ENCODE measurements around the gene GIPR.
"Not testable (repeated sequence)": the region's sequence is repeated elsewhere in the genome, so short reads cannot be mapped to it uniquely, and the experiment has no call there.

The GIPR gene, protein sequence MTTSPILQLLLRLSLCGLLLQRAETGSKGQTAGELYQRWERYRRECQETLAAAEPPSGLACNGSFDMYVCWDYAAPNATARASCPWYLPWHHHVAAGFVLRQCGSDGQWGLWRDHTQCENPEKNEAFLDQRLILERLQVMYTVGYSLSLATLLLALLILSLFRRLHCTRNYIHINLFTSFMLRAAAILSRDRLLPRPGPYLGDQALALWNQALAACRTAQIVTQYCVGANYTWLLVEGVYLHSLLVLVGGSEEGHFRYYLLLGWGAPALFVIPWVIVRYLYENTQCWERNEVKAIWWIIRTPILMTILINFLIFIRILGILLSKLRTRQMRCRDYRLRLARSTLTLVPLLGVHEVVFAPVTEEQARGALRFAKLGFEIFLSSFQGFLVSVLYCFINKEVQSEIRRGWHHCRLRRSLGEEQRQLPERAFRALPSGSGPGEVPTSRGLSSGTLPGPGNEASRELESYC

DNA sequence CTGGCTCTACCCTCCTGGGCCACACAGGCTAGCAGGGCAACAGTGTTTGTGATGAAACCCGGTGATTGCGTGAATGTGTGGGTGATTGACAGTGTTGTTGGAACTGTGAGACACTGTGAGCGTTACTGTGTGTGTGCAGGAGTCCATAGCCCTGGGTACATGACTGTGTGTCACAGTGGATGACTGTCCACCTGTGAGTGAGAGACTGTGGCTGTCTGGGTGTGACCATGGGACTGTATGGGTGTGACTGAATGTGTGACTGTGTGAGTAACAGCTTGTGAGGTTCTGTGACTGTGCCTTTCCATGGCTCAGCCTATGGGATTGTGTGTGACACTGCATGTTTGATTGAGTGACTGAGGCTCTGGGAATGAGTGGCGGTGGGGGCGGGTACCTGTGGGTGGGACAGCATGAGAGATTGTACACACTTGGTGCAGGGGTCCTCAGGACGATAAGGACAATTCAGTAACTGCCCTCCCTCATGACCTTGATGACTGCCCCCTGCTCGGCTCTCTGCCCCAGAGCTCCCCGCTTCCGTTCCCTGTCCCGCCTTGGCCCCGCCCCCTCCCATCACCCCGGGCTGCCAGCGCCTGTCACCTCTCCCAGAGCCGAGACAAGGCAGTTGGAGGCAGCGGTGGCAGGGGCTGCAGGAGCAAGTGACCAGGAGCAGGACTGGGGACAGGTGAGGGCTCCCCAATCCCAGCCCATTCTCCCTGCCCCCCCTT is at the start of gene GIPR:
TSS of gene GIPR (plus strand) at position 602 of the 722 bp plus-strand sequence. CDS start 1,300 bp downstream, outside the sequence.
- DNase-seq (ENCODE audit: insufficient read length, low spot score), result no peak

GRCh38 chr19:45621389-45621788 is 46.6 kb upstream of the GIPR start:
- DNase-seq (ENCODE audit: insufficient read length, low spot score) (no peak), FAIRE-seq (no peak)

More for the DNA sequence above, at the start of gene GIPR:
- FAIRE-seq, result no peak

- no peak for FAIRE-seq
- DNase-seq (ENCODE audit: insufficient read length, low spot score), result no peak
These were observed 46.0 kb upstream of the GIPR start for GRCh38 chr19:45621976-45622503.

DNA sequence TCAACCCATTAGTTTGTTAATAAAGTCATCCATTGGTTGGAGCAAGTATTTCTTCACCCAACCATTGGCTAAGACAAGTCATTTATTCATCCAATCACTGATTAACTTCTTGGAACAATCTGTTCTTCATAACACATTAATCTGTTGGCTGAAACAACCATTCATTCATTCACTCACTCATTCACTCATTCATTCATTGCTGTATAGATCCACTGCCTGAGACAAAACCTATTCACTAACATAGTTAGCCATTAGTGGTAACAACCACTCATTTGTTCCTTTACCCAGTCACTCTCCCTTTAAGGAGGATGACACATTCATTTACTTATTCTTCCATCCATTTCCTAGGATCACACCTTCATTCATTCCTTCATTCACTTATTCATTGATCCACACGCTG is 44.0 kb upstream of the GIPR start:
- no peak for DNase-seq (ENCODE audit: insufficient read length, low spot score)
- FAIRE-seq, result no peak

- not testable (repeated sequence) for FAIRE-seq; DNase-seq (ENCODE audit: insufficient read length, low spot score)
These were observed 39.8 kb upstream of the GIPR start for GRCh38 chr19:45628219-45628618.

- no peak for FAIRE-seq
These were observed 38.3 kb upstream of the GIPR start for GRCh38 chr19:45629704-45630103.

GRCh38 chr19:45630463-45630862 is 37.6 kb upstream of the GIPR start:
- no peak for DNase-seq (ENCODE audit: insufficient read length, low spot score)

More at GRCh38 chr19:45629704-45630103, 38.3 kb upstream of the GIPR start:
- no peak for DNase-seq (ENCODE audit: insufficient read length, low spot score)

GRCh38 chr19:45632468-45633196 is 35.4 kb upstream of the GIPR start:
- no peak for DNase-seq (ENCODE audit: insufficient read length, low spot score)
- FAIRE-seq, result no peak

More at GRCh38 chr19:45630463-45630862, 37.6 kb upstream of the GIPR start:
- peak; percentile 18 for FAIRE-seq

- FAIRE-seq (no peak), DNase-seq (ENCODE audit: insufficient read length, low spot score) (no peak)
These were observed 31.7 kb upstream of the GIPR start for GRCh38 chr19:45636275-45636674.

DNA sequence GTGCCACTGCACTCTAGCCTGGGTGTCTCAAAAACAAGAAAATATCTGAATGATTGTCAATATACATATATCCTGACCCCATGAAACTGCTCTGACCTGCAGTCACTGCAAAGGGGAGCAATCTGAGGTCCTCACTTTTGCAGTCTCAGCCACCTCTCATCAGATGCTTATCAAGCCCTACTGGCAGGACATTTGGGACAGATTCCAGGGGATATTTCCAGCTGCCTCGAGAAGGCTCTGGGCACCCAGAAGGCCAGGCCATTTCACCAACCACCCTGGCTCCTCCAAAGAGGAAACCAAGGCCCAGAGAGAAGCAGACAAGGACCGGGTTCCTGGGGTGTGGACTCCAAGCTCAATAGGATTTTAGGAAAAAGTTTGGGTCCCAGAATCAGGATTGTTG is 31.1 kb upstream of the GIPR start:
- FAIRE-seq (no peak), DNase-seq (ENCODE audit: insufficient read length, low spot score) (no peak)

DNA sequence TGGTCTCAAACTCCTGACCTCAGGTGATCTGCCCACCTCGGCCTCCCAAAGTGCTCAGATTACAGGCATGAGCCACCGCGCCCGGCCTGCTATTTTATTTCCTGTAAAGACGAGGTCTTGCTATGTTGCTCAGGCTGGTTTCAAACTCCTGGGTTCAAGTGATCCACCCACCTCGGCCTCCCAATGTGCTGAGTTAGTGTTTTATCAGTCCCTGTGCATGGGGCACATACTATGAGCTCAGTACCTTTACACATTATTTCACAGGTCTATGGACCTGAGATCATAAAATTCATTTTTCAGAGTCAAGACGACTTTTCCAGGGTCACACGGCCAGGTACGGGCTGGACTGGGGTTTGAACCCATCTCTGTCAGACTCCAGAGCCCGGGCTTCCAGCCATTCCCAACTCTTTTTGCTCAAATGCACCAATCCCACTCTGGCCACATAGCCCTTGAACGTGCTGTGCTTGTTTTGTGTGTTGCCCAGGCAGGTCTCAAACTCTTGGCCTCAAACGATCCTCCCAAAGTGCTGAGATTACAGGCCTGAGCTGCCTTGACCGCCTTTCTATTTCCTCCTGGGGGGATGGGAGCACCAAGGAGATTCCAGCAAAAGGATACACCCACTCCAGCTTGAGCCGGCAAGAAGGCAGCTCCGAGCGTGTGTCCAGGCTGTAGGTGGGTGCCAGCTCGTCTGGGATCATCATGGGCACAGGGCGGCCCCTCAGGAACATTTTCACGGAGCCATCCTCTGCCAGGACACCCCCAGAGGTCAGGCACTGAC is 29.9 kb upstream of the GIPR start:
- DNase-seq (ENCODE audit: insufficient read length, low spot score) (no peak), FAIRE-seq (no peak)

GRCh38 chr19:45638930-45639729 is 28.9 kb upstream of the GIPR start, which contains the start of gene EML2:
EML2 (minus strand) TSS chr19:45639397; CDS start chr19:45639376, 21 bp downstream.
- FAIRE-seq (peak; percentile 51), DNase-seq (ENCODE audit: insufficient read length, low spot score) (no peak)

- FAIRE-seq, result no peak
- DNase-seq (ENCODE audit: insufficient read length, low spot score), result no peak
These were observed 27.2 kb upstream of the GIPR start for GRCh38 chr19:45640849-45641273.

- FAIRE-seq, result peak; percentile 97
- peak; percentile 94 for DNase-seq (ENCODE audit: insufficient read length, low spot score)
These were observed 26.5 kb upstream of the GIPR start for GRCh38 chr19:45641274-45642105.

DNA sequence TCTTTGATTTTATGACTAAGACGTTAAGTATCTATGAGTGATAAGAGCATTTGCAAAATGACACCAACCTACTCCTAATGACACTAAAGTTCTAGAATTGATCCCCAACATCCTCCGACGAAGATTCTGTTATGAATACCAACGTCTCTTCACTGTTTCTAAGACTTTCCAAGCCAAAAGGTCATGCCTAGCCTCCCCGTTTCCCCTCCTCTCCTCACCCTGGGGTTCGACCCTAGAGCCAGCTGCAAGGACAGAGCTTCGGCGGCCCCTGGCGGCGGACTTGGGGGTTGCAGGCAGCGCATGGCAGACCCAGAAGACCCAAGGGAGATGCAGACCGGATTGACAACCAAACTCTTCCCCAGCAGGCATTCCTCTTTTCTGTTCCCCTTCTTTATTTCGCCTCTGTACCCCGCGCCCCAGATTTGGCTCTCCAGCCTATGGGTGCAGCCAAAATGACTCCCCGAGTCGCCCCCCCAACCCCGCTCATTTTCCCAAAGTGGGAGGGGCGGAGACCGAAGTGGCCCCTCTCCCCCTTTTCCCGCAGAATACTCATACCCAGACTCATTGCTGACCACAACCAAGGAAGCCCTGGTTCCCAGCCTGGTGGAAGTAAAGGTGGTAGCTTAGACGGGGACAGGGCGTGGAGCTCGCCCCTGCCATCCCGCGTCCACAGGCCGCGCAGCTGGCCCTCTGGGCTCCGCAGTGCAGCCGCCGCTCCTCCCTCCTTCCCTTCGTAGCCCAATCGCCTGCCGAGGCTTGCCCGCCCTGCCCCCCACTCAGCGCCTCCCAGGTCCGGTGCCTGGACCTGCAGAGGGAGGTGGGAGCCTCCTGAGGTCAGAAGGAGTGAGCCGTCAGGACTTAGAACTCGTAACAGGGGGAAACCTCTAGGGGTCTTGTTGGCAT is 24.7 kb upstream of the GIPR start:
- peak; percentile 88 for DNase-seq (ENCODE audit: insufficient read length, low spot score)
- FAIRE-seq, result peak; percentile 89

DNA sequence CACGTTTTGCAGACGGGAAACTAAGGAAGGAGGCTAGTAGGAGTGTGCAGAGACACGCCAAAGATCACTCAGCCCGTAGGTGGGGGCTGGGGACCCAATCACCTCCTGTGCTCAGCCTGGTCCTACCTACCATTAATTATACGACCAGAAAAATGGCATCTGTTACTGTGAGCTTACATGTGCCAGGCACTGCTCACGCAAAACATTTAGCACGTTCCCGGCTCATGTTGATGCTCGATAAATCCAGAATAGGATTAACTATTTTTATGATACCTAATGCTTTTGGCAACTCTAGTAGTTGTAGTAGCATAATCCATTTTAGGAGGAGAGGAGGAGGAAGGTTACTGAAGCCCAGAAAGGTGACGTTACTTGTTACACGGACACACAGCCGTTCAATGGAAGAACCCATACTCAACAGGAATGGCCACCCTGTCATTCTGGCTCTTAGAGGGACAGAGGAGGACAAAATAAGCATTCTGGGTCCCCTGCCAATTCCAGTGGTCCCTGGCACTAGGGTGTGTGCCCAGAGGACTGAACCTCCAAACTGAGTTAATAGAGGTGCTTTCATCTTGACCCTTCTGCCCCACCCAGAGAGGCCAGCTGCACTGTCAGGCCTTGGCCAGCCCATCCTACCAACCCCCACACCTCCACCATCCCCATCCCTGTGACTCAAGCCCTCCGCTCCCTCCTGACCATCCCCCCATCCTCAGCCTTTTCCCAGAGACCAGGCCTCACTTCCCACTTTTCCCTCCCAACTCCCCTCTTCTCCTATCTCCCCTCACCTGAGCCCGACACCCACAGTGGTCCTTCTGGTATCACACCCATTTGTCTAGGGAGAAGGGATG is 23.9 kb upstream of the GIPR start:
- FAIRE-seq (no peak), DNase-seq (ENCODE audit: insufficient read length, low spot score) (no peak)

All from GM19239 (cell line).